ACC112 (cell line): ENCODE data around the gene VPS52.

Experiments
- H2AFZ ChIP-seq: fragments of 200-600 bp; sonication (generic); one replicate; pipeline ENCODE4 v1.6.0; 2017; ENCODE audit warnings: antibody characterized with exemption, low read length; ENCODE audit not compliant: unreplicated experiment
- H3K27ac ChIP-seq: fragments of 200-600 bp; sonication (generic); 2 replicates; pipeline ENCODE4 v1.5.1; 2014; ENCODE audit warnings: low read depth, mild to moderate bottlenecking, antibody characterized with exemption, low read length, moderate library complexity
- H3K27me3 ChIP-seq: fragments of 200-600 bp; sonication (generic); 2 replicates; pipeline ENCODE4 v1.6.1; 2014; ENCODE audit warnings: mild to moderate bottlenecking, antibody characterized with exemption, low read length, moderate library complexity, mixed read lengths; ENCODE audit not compliant: insufficient read depth
- H3K36me3 ChIP-seq: fragments of 200-600 bp; sonication (generic); 2 replicates; pipeline ENCODE4 v1.6.1; 2016; ENCODE audit warnings: mild to moderate bottlenecking, antibody characterized with exemption, low read length, moderate library complexity, mixed read lengths; ENCODE audit not compliant: insufficient read depth
- H3K4me1 ChIP-seq: fragments of 200-600 bp; sonication (generic); one replicate; pipeline ENCODE4 v1.6.1; 2016; ENCODE audit warnings: low read length, mixed read lengths; ENCODE audit not compliant: insufficient read depth, unreplicated experiment, control insufficient read depth
- H3K4me3 ChIP-seq: fragments of 200-600 bp; sonication (generic); 2 replicates; pipeline ENCODE4 v1.5.1; 2014; ENCODE audit warnings: mild to moderate bottlenecking, low read depth, low read length
- H3K79me2 ChIP-seq: fragments of 200-600 bp; sonication (generic); one replicate; pipeline ENCODE4 v1.6.0; 2016; ENCODE audit warnings: low read length; ENCODE audit not compliant: control insufficient read depth, unreplicated experiment, insufficient read depth

Gene VPS52

DNA sequence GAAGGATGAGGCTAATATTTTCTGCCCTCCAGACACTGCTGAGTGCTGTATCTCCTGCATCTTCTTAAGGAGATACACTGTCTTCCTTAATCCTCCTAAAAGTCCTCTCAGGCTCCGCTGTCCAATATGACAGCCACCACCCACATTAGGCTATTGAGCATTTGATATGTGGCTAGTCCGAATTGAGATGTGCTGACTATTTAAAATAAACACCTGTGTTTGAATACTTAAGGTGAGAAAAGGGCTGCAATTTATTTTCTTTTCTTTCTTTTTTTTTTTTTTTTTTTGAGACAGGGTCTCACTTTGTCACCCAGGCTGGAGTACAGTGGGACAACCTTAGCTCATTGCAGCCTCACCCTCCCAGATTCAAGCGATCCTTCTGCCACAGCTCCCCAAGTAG, 30.2 kb upstream of the VPS52 start:
- peaks cover 3% of the 10 kb centered on the region; the same call in 1 of the 2 replicates for H3K36me3 ChIP-seq
- no peak overlapping the region for H3K4me3 ChIP-seq
- H3K4me1 ChIP-seq: peaks cover 4% of the 10 kb centered on the region
- H3K79me2 ChIP-seq: peaks cover 15% of the 10 kb centered on the region
- no peak overlapping the region for H3K27ac ChIP-seq
- H3K27me3 ChIP-seq: no peaks in the 10 kb centered on the region
- H2AFZ ChIP-seq: no peak overlapping the region

DNA sequence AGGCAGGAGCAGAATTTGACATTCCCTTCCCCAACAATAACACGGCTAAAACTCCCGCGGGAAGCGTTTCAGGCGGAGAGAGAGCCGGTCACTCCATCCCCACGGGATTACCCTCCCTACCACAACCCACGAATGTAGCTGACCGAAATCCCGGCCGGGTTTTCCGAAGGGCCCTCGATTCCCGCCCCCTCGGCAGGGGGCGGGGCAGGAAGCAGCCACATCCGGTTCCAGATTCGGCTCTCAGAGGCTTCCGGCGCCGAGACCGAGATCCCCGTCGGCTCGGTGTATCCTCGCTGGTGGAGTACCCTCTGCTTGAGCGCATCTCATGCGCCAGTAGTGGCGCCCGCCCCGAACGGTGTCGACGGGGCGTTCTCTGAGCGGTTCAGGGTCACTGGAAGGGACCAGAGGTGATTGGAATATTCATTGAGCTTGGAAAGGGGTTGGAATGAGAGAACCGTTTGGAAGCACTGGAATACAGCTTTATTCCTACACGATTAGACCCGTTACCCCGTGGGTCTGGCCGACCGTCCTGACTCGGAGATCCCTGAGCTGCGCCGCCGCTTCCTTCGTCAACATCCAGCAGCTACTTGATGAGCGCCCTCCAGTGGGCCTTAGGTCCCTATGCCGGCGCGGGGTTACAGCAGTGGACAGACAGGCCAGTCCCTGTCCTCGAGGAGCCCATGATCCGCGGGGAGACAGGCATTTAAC, 27.7 kb upstream of the VPS52 start:
- peak overlapping the region; percentile 86 for H3K4me3 ChIP-seq
- H3K27me3 ChIP-seq: no peaks in the 10 kb centered on the region
- no peaks in the 10 kb centered on the region; the same call in 1 of the 2 replicates for H3K36me3 ChIP-seq
- peak overlapping the region; percentile 95 for H3K27ac ChIP-seq
- peaks cover 6% of the 10 kb centered on the region for H3K4me1 ChIP-seq
- peaks cover 10% of the 10 kb centered on the region for H3K79me2 ChIP-seq
- peak overlapping the region; percentile 30 for H2AFZ ChIP-seq

DNA sequence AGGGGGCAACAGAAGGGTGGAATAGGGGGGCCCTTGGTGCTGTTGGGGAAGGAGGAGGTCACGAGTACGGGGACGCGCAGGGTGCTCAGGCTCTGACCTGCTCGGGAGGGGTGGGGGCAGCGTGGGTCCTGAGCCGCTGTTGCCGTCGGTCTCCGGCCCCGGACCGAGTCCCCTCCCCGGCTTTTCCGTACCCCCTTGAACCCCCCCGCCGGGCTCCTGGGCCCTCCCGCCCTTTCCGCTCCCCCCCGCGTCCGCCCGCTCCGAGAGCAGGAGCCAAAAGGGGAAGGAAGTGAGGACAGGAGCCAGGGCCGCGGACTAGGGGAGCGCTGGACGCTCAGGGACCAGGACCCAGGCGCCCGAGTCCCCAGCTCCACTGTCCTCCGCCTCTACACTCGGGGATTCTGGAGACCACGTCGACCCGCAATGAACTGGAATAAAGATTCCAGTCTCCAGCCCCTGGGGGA, 27.1 kb upstream of the VPS52 start, which contains the start of gene RGL2:
Gene RGL2, minus strand, starts transcription at position 170 of the 464 bp plus-strand sequence. CDS start 332 bp downstream, outside the sequence.
- peak within 1 kb of the TSS; percentile 95 for H3K27ac ChIP-seq
- H3K4me3 ChIP-seq: peak within 1 kb of the TSS; percentile 86
- peaks cover 10% of the 10 kb centered on the region for H3K79me2 ChIP-seq
- peaks cover 6% of the 10 kb centered on the region for H3K4me1 ChIP-seq
- H3K27me3 ChIP-seq: no peaks in the 10 kb centered on the region
- H2AFZ ChIP-seq: peak within 1 kb of the TSS; percentile 30
- no peaks in the 10 kb centered on the region; the same call in 1 of the 2 replicates for H3K36me3 ChIP-seq

DNA sequence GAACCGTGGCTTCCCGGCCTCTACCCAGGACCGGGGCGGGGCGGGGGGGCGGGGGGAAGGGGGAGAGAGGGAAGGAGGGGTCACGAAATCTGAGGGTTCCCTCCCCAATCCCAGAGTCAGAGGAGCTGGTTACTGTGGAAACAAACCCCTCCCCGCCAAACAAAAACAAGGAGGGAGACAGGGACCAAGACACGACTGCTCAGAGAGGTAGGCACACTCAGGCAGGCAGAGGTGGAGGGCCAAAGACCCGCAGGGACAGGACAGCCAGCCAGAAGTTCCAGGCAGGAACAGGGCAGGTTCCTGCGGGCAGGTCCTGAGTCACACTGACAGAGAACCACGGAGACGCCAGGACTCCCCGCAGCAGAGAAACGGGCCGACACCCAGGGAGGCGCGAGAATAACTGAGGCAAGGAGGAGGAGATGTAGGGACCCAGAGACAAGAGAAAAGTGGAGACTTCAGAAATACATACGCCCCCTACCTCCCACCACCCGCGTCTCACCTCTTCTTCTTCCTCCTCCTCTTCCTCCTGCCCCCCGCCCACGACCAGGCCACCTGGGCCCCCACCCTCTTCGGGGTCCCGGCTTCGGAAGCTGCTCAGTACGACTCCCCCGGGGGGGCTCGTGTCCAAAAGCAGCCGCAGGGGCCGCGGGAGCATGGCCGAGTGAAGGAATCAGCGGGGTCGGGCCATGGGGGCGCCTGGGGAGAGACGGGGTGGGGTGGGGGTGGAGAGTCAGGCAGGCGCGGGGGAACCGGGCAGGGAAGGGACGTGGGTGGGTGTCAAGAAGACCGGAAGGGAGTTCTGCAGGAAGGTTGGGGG, 26.5 kb upstream of the VPS52 start:
- Histone ChIP-seq H3K27ac (peak overlapping the region; percentile 95), H3K36me3 (no peaks in the 10 kb centered on the region), H2AFZ (no peak overlapping the region), H3K27me3 (no peaks in the 10 kb centered on the region), H3K4me1 (peaks cover 6% of the 10 kb centered on the region), H3K79me2 (peaks cover 10% of the 10 kb centered on the region), H3K4me3 (peak overlapping the region; percentile 86)

DNA sequence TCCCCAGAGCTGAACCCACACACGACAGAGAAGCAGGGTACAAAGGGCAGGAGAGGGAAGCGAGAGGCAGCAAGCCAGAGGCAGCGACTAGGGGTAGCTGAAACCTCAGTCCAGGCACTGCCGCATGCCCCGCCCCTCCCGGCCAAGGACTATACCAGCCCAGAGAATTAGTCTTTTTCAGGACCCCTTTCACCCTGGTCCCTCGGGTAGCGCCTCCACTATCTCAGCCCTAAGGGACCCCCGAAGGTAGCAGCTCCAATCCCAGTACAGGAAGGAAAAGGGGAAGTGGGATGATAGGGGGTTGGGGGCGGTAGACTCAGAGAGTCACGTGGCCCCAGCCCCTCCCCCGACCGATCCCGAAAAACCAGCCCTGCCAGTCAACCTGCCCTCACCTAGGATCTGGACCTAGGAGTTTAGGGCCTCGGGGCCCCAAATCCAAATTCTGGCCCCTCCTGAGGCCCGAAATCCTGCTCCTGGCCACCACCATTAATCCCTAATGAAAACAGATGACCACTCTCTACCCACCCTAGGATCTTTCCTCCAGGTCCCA, 25.8 kb upstream of the VPS52 start:
- Histone ChIP-seq H2AFZ (peak overlapping the region; percentile 73), H3K79me2 (peaks cover 10% of the 10 kb centered on the region), H3K4me3 (peak overlapping the region; percentile 86), H3K36me3 (no peaks in the 10 kb centered on the region), H3K27me3 (no peaks in the 10 kb centered on the region), H3K4me1 (peaks cover 6% of the 10 kb centered on the region), H3K27ac (peak overlapping the region; percentile 70)

DNA sequence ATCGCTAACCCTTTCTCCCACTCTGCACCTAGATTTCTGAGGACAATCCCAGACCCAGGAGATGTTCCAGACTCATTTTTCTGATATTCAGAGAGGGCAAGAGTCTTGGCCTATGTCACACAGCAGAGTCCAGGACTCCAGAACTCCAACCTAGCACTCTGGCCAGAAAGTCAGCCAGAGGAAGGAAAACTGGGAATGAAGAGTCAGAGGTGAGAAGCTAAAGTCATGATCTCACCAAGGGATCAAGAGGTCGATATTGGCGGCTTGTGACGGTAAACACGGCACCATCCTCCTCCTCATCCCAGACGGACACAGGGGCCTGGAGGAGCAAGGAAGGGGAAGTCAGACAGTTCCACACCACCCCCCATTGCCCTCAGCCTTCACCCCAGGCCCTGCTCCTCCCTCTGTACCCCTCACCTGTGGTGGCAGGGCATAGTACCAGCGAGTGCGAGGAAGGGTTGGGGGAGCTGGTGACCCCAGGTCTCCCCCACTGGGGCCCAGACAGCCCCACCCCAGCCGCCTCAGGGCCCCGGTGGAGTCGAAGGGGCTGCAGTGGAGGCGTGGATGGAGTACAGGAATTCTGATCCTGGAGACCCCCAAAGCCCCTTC, 25.2 kb upstream of the VPS52 start:
- Histone ChIP-seq H3K4me1 (peaks cover 6% of the 10 kb centered on the region), H3K27ac (no peak overlapping the region)

DNA sequence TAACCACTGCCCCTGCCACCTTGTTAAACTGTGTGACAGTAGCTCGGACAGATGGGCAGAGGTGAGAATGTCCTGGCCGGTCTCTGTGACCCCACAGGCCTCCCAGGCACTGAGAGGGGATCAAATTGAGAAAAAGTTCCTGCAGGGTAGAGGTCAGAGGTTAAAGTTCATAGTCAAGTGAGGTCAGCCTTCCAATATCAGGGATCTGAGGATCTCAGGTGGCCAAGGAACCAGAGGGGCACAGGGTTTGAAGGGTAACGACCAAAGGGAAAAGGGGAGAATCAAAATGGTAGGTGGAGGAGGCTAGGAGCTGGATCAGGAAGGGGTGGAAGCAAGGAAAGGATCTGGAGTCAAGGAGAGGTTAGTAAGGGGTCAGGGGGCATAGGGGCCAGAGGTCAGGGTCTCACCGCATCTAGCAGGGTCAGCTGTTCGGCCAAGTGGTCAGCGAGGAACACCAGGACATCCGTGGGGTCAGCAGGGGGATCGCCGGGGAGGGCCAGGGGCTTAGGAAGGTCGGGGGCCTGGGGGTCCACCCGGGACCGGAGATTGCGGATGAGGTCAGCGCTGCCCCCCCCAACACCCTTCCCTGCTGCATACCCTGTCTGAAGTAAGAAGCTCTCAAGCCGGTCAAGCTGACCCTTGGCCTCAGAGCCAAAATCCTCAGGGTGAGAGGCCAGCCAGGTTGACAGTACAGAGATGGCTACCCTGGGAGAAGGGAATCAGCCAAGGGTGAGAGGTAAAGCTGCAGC, 24.1 kb upstream of the VPS52 start:
- Histone ChIP-seq H3K36me3 (no peaks in the 10 kb centered on the region), H2AFZ (no peak overlapping the region), H3K4me3 (no peak overlapping the region), H3K4me1 (peaks cover 6% of the 10 kb centered on the region), H3K27me3 (no peaks in the 10 kb centered on the region), H3K79me2 (peaks cover 9% of the 10 kb centered on the region), H3K27ac (no peak overlapping the region)

More for the DNA sequence above, 25.2 kb upstream of the VPS52 start:
- Histone ChIP-seq H3K79me2 (peaks cover 10% of the 10 kb centered on the region), H3K36me3 (no peaks in the 10 kb centered on the region), H2AFZ (no peak overlapping the region), H3K4me3 (peak overlapping the region; percentile 86), H3K27me3 (no peaks in the 10 kb centered on the region)

DNA sequence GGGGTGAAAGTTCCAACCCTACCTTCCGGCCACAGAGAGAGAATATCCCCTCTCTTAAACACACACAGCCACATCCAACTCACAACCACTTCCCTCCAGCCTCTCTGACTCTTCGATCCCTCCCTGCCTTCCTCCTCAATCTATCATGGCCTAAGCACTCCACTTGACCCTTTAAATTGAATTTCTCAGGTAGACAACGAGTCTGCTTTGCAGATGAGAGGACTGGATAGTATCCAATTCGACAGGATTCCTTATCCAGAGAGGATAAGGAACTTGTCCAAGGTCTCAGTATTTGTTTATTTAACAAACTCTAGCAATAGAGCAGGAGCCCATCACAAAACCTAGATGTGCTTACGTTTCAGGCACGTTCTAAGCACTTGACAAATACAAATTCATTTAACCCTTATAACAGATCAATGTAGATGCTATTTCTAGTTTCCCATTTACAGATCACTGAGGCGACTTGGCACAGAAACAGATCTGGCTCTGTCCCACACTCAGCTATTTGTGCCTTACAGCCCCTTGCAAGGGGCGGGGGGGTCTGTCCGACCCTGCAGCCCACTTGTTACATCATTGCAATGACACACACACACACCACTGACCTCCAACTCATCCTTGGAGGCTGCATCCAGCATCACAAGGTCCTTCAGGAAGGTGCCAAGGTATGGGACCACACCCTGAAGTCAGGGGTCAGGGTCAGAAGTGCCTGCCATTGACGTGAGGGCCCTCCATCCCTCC, 22.6 kb upstream of the VPS52 start:
- Histone ChIP-seq H3K79me2 (peaks cover 22% of the 10 kb centered on the region), H3K4me3 (no peak overlapping the region), H3K27ac (no peak overlapping the region), H3K27me3 (no peaks in the 10 kb centered on the region), H3K36me3 (no peaks in the 10 kb centered on the region), H2AFZ (no peak overlapping the region), H3K4me1 (peaks cover 9% of the 10 kb centered on the region)

DNA sequence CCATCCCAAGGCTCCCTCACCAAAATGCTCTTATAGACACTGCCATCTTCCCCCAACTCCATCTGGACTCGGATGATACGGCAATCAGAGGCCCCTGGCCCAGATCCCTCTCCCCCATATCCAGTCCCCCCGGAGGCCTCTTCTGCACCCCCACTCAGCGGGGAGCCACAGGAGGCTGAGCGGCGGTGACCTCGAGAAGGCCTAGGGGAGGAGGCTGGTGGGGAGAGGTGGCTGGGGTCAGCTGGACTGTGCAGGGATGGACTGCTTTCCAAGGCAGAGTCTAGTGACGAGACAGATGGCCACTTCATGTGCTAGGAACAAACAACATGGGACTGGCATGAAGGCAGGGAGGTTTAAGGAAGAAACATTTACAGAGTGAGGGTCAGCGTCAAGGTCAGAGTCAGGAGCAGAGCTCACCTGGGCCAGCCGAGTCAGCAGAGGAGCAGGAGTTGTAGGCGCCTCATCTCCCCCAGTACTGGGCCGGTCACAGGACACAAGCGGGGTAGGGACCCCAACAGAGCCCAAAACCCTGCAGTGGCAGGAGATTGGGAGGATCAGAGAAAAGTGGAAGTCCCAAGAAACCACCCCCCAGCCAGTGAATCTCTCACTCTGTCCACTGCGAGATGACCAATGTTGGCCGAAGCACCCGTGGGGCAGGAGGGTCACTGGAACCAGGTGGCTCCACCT, 21.5 kb upstream of the VPS52 start:
- H3K4me1 ChIP-seq: peaks cover 11% of the 10 kb centered on the region
- H3K27me3 ChIP-seq: no peaks in the 10 kb centered on the region
- no peaks in the 10 kb centered on the region for H3K36me3 ChIP-seq
- peaks cover 28% of the 10 kb centered on the region for H3K79me2 ChIP-seq
- no peak overlapping the region for H3K4me3 ChIP-seq
- no peak overlapping the region for H2AFZ ChIP-seq
- H3K27ac ChIP-seq: no peak overlapping the region
